DMS114 treated with DMSO at 0.1 percent for 48 hours (cell line): ENCODE data around the gene AKT2.

Experiments
- DNase-seq: peaks from one replicate; lab custom pipeline; 2025; ENCODE audit not compliant: unreplicated experiment; lab: John Stamatoyannopoulos, UW

The AKT2 gene

GRCh38 chr19:40192758-40193586 lies 92.2 kb downstream of the AKT2 start:
- DNase-seq, result no peak

GRCh38 chr19:40191836-40192646 lies 93.1 kb downstream of the AKT2 start:
- DNase-seq, result no peak

DNA sequence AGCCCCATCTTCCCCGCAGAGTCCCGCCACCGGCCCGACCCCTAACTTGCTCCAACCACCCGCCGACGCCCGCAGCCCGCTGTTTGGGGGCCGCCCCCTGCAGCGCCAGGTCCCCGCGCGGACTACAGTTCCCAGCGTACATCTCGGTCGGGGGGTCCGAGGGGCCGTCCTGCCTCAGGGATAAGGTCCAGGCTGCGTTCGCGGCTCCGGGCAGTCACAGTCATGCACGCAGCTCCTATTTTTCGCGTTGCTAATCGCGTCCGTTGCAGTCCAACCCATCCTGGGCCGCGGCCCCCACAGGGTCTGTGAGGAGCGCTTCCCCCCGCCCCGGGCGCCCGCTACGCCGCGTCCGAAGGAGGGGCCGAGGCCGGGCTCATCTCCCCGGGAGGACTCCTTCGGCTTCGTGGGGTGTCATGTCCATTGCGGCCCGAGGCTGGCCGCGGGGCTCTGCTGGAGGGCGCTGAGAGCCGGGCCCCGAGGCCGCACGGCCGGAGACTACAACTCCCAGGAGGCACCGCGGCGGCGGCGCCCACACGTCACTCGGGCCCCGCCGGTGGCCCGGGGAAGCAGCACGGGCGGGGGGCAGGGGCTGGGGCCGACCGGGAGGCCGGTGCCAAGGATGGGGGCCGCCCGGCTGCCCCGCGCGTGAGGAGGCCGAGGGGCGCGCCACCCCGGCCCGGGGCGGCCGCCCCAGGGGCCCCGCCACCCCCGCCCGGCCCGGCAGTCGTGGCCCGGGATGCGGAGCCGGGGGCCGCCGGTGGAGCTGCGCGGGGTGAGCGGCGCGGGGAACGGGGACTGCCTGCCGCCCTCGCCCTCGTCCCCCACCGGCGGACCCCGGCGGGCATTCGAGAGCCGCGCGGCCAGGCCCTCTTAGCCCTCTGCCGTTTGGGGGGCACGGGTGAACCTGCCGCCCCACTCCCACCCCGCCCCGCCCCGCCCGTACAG lies 94.0 kb downstream of the AKT2 start, which contains the start of gene MAP3K10:
Gene MAP3K10, plus strand, starts transcription at position 536 of the 945 bp plus-strand sequence. CDS start 606 bp downstream, outside the sequence.
- DNase-seq, result peak; percentile 32

DNA sequence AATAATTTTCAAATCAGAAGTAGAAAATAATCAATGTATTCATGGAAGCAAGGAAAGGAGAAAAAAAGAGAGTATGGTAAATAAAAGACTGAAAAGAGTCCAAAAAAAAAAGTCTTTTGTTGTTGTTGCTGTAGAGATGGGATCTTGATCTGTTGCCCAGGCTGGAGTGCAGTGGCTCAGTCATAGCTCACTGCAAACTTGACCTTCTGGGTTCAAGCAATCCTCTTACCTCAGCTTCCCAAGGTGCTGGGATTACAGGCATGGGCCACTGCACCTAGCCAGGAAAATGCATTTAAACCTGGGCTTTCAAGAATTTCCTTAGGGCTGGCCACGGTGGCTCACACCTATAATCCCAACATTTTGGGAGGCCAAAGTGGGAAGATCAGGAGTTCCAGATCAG lies 100.9 kb downstream of the AKT2 start:
- DNase-seq, result no peak
